Fibroblast of lung (primary cell): ENCODE measurements around the gene SNAP25. TPM values are rescaled to one million over a fixed set of nuclear protein-coding genes. Genes with fewer than 3 reads are reported as not detected.

ENCODE experiments used
- DNase-seq, 2 donors: peaks; one replicate each; pipeline versions ENCODE4 v3.0.0 to v3.0.0-alpha.2; 2010; ENCODE audit warnings: low read depth in 2 of 2
- H2AFZ ChIP-seq: 2 replicates; pipeline ENCODE4 v1.5.1; 2012; ENCODE audit warnings: low read length, control low read depth, inconsistent platforms
- H3K27ac ChIP-seq: 2 replicates; pipeline ENCODE4 v1.5.1; 2011; ENCODE audit warnings: low read length, control low read depth; ENCODE audit not compliant: insufficient read depth
- H3K27me3 ChIP-seq: 2 replicates; pipeline ENCODE4 v1.5.1; 2011; ENCODE audit warnings: mild to moderate bottlenecking, low read length; ENCODE audit not compliant: control insufficient read depth, insufficient read depth
- H3K36me3 ChIP-seq: 2 replicates; pipeline ENCODE4 v1.5.1; 2011; ENCODE audit warnings: low read length; ENCODE audit not compliant: control insufficient read depth, insufficient read depth
- H3K4me1 ChIP-seq: 2 replicates; pipeline ENCODE4 v1.5.1; 2011; ENCODE audit warnings: low read length; ENCODE audit not compliant: control insufficient read depth, insufficient read depth; ENCODE audit errors: extremely low read depth
- H3K4me2 ChIP-seq: 2 replicates; pipeline ENCODE4 v1.5.1; 2011; ENCODE audit warnings: low read length, control low read depth; ENCODE audit not compliant: insufficient read depth; ENCODE audit errors: extremely low read depth
- H3K4me3 ChIP-seq, 4 experiments: fragments of 200-600 bp in 1 of 4; sonication (generic) in 1 of 4; replicated peaks in 1 of 4; 2 replicates each; pipeline ENCODE4 v1.5.1; 2011 to 2016; ENCODE audit warnings: low read length in 4 of 4, low read depth in 3 of 4, mild to moderate bottlenecking in 3 of 4, control low read depth in 2 of 4, inconsistent platforms in 1 of 4, mixed read lengths in 1 of 4; ENCODE audit not compliant: insufficient read depth in 1 of 4; ENCODE audit errors: control extremely low read depth in 1 of 4
- H3K79me2 ChIP-seq: 2 replicates; pipeline ENCODE4 v1.5.1; 2012; ENCODE audit warnings: mild to moderate bottlenecking, low read length, inconsistent platforms; ENCODE audit not compliant: control insufficient read depth, insufficient read depth
- H3K9ac ChIP-seq: 2 replicates; pipeline ENCODE4 v1.5.1; 2011; ENCODE audit warnings: mild to moderate bottlenecking, low read length, control low read depth; ENCODE audit not compliant: insufficient read depth
- H3K9me3 ChIP-seq: 2 replicates; pipeline ENCODE4 v1.5.1; 2012; ENCODE audit warnings: low read depth, low read length; ENCODE audit not compliant: control insufficient read depth, insufficient read depth
- H4K20me1 ChIP-seq: 2 replicates; pipeline ENCODE4 v1.5.1; 2011; ENCODE audit warnings: low read length; ENCODE audit not compliant: control insufficient read depth, insufficient read depth; ENCODE audit errors: extremely low read depth
- CTCF ChIP-seq, 2 donors: IDR thresholded peaks in 1 of 2; conservative IDR thresholded peaks in 1 of 2; 1 replicate in 1 of 2; 2 replicates in 1 of 2; pipeline ENCODE4 v1.5.1; 2011 to 2012; ENCODE audit warnings: low read length in 2 of 2, control low read depth in 1 of 2, inconsistent platforms in 1 of 2, low read depth in 1 of 2, mild to moderate bottlenecking in 1 of 2
- EZH2 ChIP-seq: IDR thresholded peaks from 2 replicates; pipeline ENCODE4 v1.5.1; 2012; ENCODE audit warnings: low read length, control low read depth, mild to moderate bottlenecking; ENCODE audit errors: missing control alignments
- polyA plus RNA-seq, 2 donors: library from polyadenylated mRNA; depleted of rRNA in 1 of 2; stranded (reverse) in 1 of 2; unstranded in 1 of 2; fragments of >200 nt; gene quantifications; 2 replicates each; pipeline ENCODE4 v1.2.1, GENCODE V29; 2011 to 2012; ENCODE audit warnings: missing spikeins in 1 of 2
- total RNA-seq: library from RNA; depleted of rRNA; stranded (reverse); fragments of >200 nt; gene quantifications from 2 replicates; pipeline ENCODE4 v1.2.1, GENCODE V29; 2014

The SNAP25 gene
- total and polyA plus RNA-seq, 2 donors (not counting 1 experiment from before 2014, with no cell fraction given) = 4.5 to 8.2 TPM

- H3K36me3 ChIP-seq = no peaks in the 10 kb centered on the region
- H2AFZ ChIP-seq = no peak overlapping the region
- H3K79me2 ChIP-seq = no peaks in the 10 kb centered on the region
- H3K4me1 ChIP-seq = no peaks in the 10 kb centered on the region
- no peaks in the 10 kb centered on the region for H3K9me3 ChIP-seq
- H3K4me3 ChIP-seq = no peak overlapping the region
- no peaks in the 10 kb centered on the region for H4K20me1 ChIP-seq
- DNase-seq = peak in 1 of 2 donors; percentile 40
- H3K27me3 ChIP-seq = no peaks in the 10 kb centered on the region
- H3K9ac ChIP-seq = no peak overlapping the region
- no peak overlapping the region for H3K4me2 ChIP-seq
- H3K27ac ChIP-seq = no peak overlapping the region
- TF ChIP-seq EZH2 (no peak), CTCF (conservative IDR thresholded peaks at IDR 0.05 in 1 of 2, IDR thresholded peaks at IDR 0.05 in 1 of 2; ENCODE audit: low read depth in 1 of 2, low read length in 2 of 2) (no peak)
These were observed 70.5 kb downstream of the SNAP25 start for GRCh38 chr20:10288954-10289646.

- H3K27me3 ChIP-seq = no peaks in the 10 kb centered on the region
- no peaks in the 10 kb centered on the region for H3K36me3 ChIP-seq
- no peaks in the 10 kb centered on the region for H4K20me1 ChIP-seq
- no peak overlapping the region for H3K4me3 ChIP-seq
- no peaks in the 10 kb centered on the region for H3K4me1 ChIP-seq
- no peak overlapping the region for H3K4me2 ChIP-seq
- H2AFZ ChIP-seq = no peak overlapping the region
- H3K9ac ChIP-seq = no peak overlapping the region
- H3K79me2 ChIP-seq = no peaks in the 10 kb centered on the region
- no peak for TF ChIP-seq EZH2
- no peak for TF ChIP-seq CTCF (conservative IDR thresholded peaks at IDR 0.05 in 1 of 2, IDR thresholded peaks at IDR 0.05 in 1 of 2; ENCODE audit: low read depth in 1 of 2, low read length in 2 of 2)
- no peak overlapping the region for H3K27ac ChIP-seq
- no peak for DNase-seq
- no peaks in the 10 kb centered on the region for H3K9me3 ChIP-seq
These were observed 73.1 kb downstream of the SNAP25 start for GRCh38 chr20:10291568-10292248.

GRCh38 chr20:10297223-10297622, 78.6 kb downstream of the SNAP25 start:
- Histone ChIP-seq H3K27me3 (no peaks in the 10 kb centered on the region), H3K4me3 (no peak overlapping the region), H3K36me3 (no peaks in the 10 kb centered on the region), H3K27ac (no peak overlapping the region), H3K4me1 (no peaks in the 10 kb centered on the region), H3K9ac (no peak overlapping the region), H4K20me1 (no peaks in the 10 kb centered on the region), H2AFZ (no peak overlapping the region), H3K79me2 (no peaks in the 10 kb centered on the region), H3K4me2 (no peak overlapping the region), H3K9me3 (no peaks in the 10 kb centered on the region)
- no peak for DNase-seq
- no peak for TF ChIP-seq EZH2
- TF ChIP-seq CTCF (conservative IDR thresholded peaks at IDR 0.05 in 1 of 2, IDR thresholded peaks at IDR 0.05 in 1 of 2; ENCODE audit: low read depth in 1 of 2, low read length in 2 of 2) = no peak
